Activated T-helper 9 cell treated with anti-CD3 and anti-CD28 coated beads, Interleukin-2, amount 50 U/mL, for 16 hours (primary cell): ENCODE data around the gene CADM1.

Source experiments
- DNase-seq: peaks from one replicate; pipeline ENCODE4 v3.0.0-alpha.2; 2020; ENCODE audit warnings: low read depth

CADM1 gene

DNA sequence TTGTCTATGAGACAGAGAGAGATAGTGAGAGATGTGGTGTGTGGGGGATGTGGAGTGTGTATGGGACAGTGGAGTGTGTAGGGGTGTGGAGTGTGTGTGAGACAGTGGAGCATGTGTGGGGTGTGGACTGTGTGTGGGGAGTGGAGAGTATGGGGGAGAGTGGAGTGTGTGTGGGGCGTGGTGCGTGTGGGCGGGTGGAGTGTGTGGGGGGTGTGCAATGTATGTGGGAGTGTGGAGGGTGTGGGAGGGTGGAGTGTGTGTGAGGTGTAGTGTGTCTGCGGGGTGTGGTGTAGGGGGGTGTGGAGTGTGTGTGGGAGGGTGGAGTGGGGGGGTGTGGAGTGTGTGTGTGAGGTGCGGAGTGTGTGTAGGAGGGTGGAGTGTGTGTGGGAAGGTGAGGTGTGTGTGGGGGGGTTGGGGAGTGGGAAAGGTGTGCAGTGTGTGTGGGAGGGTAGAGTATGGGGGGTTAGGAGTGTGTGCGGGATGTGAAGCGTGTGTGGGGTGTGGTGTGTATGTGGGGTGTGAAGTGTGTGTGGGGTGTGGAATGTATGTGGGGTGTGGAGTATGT is 356.9 kb downstream of the CADM1 start:
- DNase-seq: no peak

GRCh38 chr11:115146425-115146824 is 357.8 kb downstream of the CADM1 start:
- no peak for DNase-seq

DNA sequence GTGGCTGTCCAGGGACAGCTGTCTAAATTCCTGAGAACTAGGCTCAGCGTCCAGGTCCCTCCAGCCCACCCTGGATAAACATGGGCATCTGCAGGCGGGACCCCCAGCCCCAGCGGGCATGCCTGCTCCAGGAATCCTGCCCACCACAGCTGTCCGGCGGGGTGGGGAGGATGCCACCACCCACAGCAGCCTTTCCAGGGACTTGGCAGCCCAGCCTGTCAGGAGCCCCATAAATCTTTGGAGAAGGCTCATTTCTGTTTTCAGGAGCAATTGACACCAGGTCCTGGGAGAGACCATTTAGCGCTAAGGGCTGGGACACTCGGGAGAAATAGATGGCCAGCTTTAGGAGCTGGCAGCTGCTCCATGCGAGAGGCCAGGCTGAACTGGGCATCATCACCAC is 358.9 kb downstream of the CADM1 start:
- DNase-seq: no peak

DNA sequence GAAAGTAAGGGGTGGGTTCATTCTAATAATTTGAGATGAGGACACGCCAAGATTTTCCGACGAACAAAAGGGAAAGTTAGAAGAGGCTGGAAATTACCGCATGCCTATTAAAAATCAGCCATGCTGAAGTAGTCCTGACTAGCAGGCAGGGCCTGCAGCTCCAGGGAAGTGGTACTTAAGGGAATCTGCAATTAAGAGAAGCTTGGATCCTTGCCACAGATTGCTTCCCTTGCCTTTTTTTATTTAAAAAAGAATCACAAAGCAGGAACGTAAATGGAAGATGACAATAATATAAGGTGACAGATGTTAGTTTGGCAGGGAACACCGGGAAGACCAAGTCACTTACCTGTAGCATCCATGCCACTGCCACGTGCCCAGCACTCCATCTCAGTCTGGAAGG is 359.3 kb downstream of the CADM1 start:
- no peak for DNase-seq

DNA sequence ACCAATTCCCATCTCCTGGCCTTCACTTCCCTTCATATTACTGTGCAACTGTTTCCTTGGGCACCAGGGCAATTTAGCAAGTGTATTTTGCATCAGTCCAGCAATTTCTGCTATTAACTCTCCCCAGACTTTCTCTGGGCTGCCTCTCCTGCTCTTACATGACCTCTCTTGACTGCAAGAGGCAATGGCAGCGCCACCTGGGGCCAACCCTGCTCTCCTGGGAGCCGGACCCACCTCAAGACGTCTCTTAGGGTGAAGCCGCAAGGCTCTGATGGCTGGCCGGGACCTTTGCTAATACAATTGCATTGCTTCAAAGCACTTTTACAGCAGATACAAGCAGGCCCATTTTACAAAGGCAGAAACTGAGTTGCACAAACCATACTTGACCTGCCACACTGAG is 360.2 kb downstream of the CADM1 start:
- DNase-seq: no peak

- no peak for DNase-seq
Measured at GRCh38 chr11:115141231-115142114, 362.7 kb downstream of the CADM1 start.

GRCh38 chr11:115135936-115136335 is 368.3 kb downstream of the CADM1 start:
- DNase-seq: no peak

GRCh38 chr11:115134926-115135325 is 369.3 kb downstream of the CADM1 start:
- DNase-seq: no peak

DNA sequence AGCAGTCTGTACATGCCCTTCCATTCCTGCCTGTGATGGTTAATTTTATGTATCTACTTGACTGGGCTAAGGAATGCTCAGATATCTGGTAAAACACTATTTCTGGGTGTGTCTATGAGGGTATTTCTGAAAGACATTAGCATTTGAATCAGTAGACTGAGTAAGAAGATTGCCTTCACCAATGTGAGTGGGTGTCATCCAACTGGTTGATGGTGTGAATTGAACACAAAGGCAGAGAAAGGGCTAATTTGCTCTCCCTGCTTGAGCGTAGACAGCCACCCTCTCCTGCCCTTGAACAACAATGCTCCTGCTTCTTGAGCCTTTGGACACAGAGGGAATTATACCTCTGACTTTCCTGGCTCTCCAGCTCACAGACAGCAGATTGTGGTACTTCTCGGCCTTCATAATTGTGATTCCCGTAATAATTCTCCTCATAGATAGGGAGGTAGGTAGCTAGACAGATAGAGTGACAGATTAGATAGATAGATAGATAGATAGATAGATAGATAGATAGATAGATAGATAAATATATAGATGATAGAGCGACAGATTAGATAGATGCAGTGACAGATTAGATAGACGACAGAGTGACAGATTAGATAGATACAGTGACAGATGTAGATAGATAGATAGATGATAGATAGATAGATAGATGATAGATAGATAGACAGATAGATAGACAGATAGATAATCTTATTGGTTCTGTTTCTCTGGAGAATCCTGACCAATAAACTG is 370.6 kb downstream of the CADM1 start:
- DNase-seq: no peak

DNA sequence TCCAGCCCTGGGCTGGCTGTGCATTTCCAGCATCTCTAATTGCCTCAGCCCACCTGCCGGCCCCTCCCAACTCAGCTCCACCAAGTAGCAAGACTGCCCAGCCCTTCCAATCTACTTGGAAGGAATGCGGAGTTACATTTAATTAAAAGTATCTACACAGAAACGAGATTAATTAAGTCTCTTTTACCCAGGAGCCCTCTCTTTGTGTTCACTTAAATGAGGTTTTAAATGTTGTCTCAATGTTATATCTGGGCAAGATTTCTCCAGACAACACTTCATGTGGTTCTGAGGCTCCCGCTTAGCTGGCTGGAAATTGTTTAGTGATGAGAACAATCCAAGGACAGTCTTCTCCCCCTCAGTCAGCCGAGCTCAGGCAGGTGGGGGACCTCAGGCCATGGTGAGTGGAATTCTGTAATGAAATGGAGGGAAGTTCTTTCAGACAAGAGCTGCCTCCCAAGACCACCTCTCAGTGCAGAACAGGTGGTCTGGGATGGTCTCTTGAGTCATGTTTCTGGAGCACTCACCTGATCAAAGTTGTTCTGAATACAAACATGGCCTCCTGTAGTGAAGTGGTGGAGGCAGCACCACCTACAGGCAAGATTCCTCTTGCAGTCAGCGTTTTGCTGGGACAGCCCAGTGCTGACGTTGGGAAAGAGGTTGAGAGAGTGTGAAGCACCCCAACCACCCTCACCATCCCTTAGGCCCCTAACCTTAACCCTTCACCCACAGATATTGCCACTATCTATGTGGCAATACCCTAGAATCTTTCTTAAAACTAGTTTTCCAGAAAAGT is 371.6 kb downstream of the CADM1 start:
- no peak for DNase-seq

DNA sequence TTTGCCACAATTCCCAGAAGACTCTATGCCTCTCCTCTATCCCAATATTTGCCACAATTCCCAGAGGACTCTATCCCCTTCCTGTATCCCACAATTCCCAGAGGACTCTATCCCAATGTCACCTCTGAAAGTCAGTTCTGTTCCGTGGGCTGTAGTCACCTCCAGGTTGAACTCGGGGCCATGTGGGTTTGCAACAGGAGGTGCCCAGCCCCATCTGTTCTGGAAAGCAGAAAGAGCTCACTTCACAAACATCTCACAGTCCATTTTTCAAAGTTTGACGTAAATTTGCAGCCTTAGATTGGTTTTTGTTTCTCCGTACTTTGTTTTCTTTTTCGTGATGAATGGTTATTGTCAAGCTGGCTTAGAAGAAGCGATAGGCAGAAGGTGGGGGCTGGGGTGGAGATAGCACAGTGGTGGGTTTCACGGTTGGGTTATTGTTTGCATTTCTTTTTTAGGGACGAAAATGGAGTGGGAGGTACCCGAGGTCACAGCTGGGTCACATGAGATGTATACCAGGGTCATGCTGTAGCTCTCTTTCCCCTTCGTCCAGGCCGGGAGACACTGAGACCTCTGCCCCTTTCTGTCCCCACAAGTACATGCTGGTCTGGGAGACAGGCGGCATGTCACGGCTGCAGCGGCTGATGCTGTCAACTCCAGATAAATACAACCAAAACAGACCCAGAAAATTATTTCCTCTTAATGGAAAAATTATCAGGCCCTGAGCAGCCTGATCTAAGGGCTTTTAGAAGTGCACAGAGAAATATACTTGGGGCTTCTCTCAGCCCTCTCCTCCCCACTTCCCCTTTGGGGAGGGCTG is 374.5 kb downstream of the CADM1 start:
- DNase-seq: no peak

GRCh38 chr11:115128226-115128625 is 376.0 kb downstream of the CADM1 start:
- DNase-seq: no peak

DNA sequence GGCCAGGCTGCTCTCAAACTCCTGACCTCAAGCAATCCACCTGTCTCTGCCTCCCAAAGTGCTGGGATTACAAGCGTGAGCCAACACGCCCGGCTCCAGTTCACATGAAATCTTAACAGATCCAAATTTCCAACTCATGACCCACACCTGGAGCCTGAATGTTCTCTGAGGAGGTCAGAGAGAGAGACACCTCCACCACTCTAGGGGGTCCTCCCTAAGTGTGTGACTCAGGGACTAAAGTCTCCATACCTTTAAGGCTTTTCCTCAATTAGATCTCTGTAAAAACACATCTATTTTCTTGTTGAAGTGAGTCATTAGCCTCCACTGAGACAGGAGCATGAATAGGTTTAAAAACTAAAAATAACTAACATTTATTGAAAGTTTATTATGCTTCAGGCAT is 376.4 kb downstream of the CADM1 start:
- no peak for DNase-seq

DNA sequence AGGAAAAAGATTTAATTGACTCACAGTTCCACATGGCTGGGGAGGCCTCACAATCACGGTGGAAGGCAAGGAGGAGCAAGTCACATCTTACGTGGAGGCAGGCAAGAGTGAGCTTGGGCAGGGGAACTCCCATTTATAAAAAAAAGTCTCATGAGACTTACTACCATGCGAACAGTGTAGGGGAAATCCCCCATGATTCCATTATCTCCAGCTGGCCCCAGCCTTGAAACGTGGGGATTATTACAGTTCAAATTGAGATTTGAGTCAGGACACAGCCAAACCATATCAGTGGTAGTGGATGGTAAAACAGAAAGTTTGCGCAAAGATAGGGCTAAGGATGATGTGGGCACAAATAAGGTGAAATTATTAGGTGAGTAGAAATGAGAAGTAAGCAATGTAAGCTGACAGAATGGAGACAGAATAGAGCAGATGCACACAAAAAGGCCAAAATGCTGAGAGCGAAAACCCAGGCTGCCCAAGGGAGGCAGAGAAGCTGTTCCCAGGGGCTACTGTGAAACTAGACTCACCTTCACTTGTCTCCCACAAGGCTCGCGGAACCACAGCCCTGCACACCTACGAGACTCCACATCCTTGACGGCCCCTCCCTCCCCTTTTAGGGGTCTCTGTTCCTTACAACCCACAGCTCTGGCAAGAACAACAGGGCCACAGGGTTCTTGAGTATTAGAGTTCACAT is 377.6 kb downstream of the CADM1 start:
- no peak for DNase-seq

GRCh38 chr11:115126092-115126491 is 378.1 kb downstream of the CADM1 start:
- no peak for DNase-seq

DNA sequence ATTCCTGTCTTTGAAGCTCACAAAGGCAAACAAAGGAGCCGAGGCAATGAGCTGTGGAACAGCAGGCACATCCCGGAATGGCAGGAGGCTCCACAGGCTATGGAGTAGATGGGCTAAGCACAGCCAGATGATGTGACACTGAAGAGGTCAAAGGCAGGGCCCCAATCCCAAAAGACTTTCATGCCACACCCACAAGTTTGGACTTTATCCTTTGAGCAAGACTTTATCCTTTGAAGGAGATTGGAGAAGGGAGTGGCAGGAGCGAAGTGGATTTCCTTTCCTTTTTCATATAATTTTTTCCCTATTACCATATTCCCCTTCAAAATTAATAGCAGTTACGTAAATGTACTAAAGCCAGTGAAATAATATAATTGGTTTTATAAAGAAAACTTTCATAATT is 379.4 kb downstream of the CADM1 start:
- no peak for DNase-seq

DNA sequence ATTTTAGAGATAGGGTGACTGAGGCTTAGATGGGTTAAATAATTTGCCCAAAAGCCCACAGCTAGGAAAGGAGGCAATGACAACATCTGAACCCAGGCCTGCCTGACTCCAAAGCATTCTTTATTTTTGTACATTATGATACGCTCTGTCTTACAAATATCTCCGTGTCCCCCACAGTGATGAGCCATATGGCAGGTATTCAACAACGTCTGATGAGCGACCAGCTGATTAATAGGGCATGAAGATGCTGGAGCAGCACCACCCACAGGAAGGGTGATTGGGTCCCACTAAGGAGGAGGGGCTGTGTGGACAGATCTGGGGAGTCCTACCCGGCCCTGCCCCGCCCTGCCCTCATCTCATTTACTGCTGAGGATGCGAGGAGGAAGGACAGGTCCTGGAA is 380.6 kb downstream of the CADM1 start:
- no peak for DNase-seq

DNA sequence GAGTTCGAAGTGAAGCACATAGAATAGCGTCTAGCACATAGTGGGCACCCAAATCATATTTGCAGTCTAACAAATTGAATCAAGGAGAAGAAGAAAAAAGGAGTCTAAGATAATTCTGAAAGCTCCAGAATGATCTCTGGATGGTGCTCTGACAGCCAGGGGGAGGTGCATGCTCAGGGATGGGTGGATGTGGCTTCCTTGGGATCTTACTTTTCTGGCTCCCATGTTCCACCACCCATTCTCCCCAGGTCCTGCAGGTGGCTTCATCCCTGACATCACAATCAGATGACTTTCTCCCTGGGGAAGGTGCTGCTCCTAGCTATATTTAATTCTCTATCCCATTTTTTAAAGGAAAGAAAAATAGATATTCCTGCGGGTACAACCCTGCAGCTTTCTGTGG is 381.9 kb downstream of the CADM1 start:
- no peak for DNase-seq
